NT2/D1 (cell line): Measurements from ENCODE around the gene RTP5.

Experiments
- SUZ12 ChIP-seq: IDR thresholded peaks from 2 replicates; pipeline ENCODE4 v1.6.1; 2011; ENCODE audit not compliant: insufficient read length, insufficient read depth; ENCODE audit errors: extremely low read depth
- YY1 ChIP-seq: IDR thresholded peaks from 2 replicates; pipeline ENCODE4 v1.6.1; 2011; ENCODE audit not compliant: insufficient read length, insufficient read depth

- TF ChIP-seq SUZ12 (no peak), YY1 (no peak)
These were observed 52.9 kb downstream of the RTP5 start for GRCh38 chr2:241922411-241922810.
